Uterus (tissue), 2 donors: Measurements from ENCODE around the gene IMPG1.

Experiments used
- POLR2A ChIP-seq, 2 donors: fragments of 450-650 bp; IDR thresholded peaks; one replicate each; pipeline ENCODE4 v1.6.1; 2016; ENCODE audit warnings: antibody characterized with exemption in 2 of 2, mild to moderate bottlenecking in 1 of 2, moderate library complexity in 1 of 2
- TF ChIP-seq, protein P1 (sequence below), 4 experiments: fragments of 200-600 bp in 2 of 4; fragments of 450-650 bp in 2 of 4; sonication (generic) in 2 of 4; IDR thresholded peaks; one replicate each; pipeline ENCODE4 v1.5.1; 2016 to 2019; ENCODE audit warnings: antibody characterized with exemption in 4 of 4, mild to moderate bottlenecking in 2 of 4, moderate library complexity in 1 of 4

DNA sequence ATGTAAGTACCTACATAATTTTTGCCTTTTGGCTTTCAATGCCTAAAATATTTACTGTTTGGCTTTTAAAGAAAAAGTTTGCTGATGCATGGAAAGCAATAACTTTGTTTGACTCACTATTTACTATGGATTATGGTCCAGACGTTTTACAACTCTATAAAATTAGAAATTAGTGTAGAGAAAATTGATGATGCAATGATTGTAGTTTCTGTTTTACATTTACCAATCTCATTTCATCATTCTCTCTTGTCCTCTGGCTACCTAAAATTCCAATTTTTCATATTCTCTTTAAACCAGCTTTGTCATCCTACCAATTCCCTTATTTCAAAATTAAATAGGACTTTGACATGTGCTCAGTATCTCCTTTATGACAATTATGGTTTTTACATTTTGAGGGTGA is 131.0 kb downstream of the IMPG1 start:
- TF ChIP-seq, protein P1, sequence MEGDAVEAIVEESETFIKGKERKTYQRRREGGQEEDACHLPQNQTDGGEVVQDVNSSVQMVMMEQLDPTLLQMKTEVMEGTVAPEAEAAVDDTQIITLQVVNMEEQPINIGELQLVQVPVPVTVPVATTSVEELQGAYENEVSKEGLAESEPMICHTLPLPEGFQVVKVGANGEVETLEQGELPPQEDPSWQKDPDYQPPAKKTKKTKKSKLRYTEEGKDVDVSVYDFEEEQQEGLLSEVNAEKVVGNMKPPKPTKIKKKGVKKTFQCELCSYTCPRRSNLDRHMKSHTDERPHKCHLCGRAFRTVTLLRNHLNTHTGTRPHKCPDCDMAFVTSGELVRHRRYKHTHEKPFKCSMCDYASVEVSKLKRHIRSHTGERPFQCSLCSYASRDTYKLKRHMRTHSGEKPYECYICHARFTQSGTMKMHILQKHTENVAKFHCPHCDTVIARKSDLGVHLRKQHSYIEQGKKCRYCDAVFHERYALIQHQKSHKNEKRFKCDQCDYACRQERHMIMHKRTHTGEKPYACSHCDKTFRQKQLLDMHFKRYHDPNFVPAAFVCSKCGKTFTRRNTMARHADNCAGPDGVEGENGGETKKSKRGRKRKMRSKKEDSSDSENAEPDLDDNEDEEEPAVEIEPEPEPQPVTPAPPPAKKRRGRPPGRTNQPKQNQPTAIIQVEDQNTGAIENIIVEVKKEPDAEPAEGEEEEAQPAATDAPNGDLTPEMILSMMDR (IDR thresholded peaks at IDR 0.05): no peak
- TF ChIP-seq POLR2A (IDR thresholded peaks at IDR 0.05): no peak
